Pancreas (tissue), 10 donors: Measurements from ENCODE around the gene SMAD3. TPM values are rescaled to one million over a fixed set of nuclear protein-coding genes. Genes with fewer than 3 reads are reported as not detected.

Experiments
- ATAC-seq, 4 donors: fragments of 200-7000 bp; cut with Tn5 transposase; one replicate each; pipeline versions ENCODE4 v1.8.0 to v1.9.1; 2020; ENCODE audit warnings: mild to moderate bottlenecking in 4 of 4, moderate library complexity in 4 of 4
- DNase-seq, 6 donors: peaks; one replicate each; pipeline ENCODE4 v3.0.0-alpha.2; 2020
- FAIRE-seq: peaks from 2 replicates; lab custom pipeline; 2012; peaks lifted over from hg19 to GRCh38; lab: Jason Lieb, UNC
- H3K27ac ChIP-seq, 4 donors: fragments of 200-600 bp; sonication (generic); 1 replicate in 3 of 4; 2 replicates in 1 of 4; pipeline versions ENCODE4 v1.5.0 to v1.8.0; 2020
- H3K27me3 ChIP-seq, 4 donors: fragments of 200-600 bp; one replicate each; pipeline ENCODE4 v1.8.0; 2021
- H3K36me3 ChIP-seq, 3 donors: fragments of 200-600 bp; sonication (generic) in 1 of 3; one replicate each; pipeline versions ENCODE4 v1.5.0 to v1.8.0; 2020 to 2021
- H3K4me1 ChIP-seq, 3 donors: fragments of 200-600 bp; one replicate each; pipeline ENCODE4 v1.8.0; 2021
- H3K4me3 ChIP-seq, 4 donors: fragments of 200-600 bp; sonication (generic) in 2 of 4; one replicate each; pipeline versions ENCODE4 v1.5.0 to v1.8.0; 2020 to 2021
- H3K9me3 ChIP-seq, 4 donors: fragments of 200-600 bp; one replicate each; pipeline ENCODE4 v1.8.0; 2021
- WGBS, 2 donors: extraction: QIAGEN DNeasy Blood & Tissue Kit; methylation state at CpG; one replicate each; pipeline ENCODE4 v1.1.7; 2013; 5-methylcytosine and 5-hydroxymethylcytosine counted together
- intact Hi-C, 3 donors: fragments of 100-400 bp; cut with DNase I; formaldehyde crosslinking; loops; one replicate each; pipeline versions ENCODE4 v1.11.1 to v1.14.2; 2022
- polyA plus RNA-seq, 2 donors: library from polyadenylated mRNA; stranded (reverse); fragments of 200-250 nt; gene quantifications; one replicate each; pipeline ENCODE4 v1.2.3, GENCODE V29; 2013
- total RNA-seq, 6 donors: library from RNA; stranded (reverse); fragmentation: NEBNext Ultra II Directional in 4 of 6; extraction: Animal tissue kit (Norgen Biotek cat#: 25700) in 4 of 6; gene quantifications; one replicate each; pipeline versions ENCODE4 v1.2.1 to v1.2.4, GENCODE V29; 2021 to 2023
- TF ChIP-seq, protein P1 (sequence below), 4 donors: fragments of 200-600 bp; sonication (generic) in 3 of 4; IDR thresholded peaks; one replicate each; pipeline versions ENCODE4 v1.5.0 to v1.8.0; 2021; ENCODE audit warnings: antibody characterized with exemption in 4 of 4
- donor health status: healthy with polysubstance abuse.
- donor health status: DM: no; HTN: no; CAD: no; lungs with moderate emphysema.
- donor health status: DM: no; HTN: no; CAD: no.
- donor health status: control.
- donor health status: control.
- donor health status: Bipolar disorder and iron deficiency.
- donor health status: DM: yes; HTN: yes; CAD: no.
- donor health status: DM: no; HTN: no; CAD: no.
- donor health status: DM: no; HTN: no; CAD: no.
- donor health status: DM: yes; HTN: yes; CAD: no.

The SMAD3 gene
- total and polyA plus RNA-seq, 8 donors = 7.9 to 42.5 (median 21.4) TPM

DNA sequence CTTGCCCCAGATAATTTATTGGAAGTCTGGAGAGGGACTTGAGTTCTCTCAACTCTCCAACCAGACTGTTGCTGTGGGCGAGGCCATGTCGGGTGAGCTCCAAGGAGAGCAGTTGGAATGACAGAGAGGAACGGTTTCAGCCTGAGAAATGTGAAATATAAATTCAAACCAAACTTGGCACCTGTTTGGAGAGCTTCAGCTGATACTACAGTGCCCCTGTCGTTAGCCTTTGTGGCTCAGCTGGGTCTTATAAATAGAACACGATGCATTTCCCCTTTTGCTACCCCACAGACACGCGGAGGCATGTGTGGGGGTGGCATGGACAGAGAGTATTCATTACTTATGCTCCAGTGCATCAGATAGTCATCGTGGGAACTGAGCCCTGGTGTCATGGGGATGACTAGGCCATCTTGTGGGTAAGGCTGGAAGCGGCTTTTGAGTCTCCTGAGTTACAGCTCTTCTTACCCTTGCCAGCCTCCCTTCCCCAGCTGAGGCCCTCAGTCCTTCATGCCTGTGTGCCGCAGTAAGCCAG is 15.6 kb downstream of the SMAD3 start:
- peak in 1 of 6 donors; percentile 53 for DNase-seq
- ATAC-seq = peak in 3 of 4 donors; percentile 5 to 36 (median 23)

DNA sequence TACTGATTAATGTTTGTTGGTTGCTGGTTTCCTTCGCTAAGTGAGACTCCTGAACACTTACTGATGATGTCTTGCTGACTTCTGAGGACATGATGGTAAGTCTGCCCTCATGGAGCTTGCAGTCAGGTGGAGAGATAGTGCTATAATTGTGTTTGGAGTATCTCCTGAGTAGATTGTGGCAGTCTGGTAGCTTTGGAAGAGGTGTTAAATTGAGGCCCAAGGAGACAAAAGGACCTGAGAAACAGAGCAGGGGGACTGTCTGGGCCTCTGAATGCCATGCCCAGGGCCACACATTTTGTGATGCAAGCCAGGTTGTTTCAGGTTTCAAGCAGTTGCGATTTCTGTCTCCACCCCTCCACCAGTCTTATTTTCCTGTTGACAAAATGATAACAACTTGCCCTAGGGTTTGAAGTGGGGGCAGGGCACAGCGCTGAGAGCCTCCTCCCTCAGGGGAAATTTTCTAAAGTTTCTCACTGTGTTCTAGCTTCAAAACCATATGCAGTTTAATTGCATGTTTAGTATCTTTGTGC is 16.7 kb downstream of the SMAD3 start:
- DNase-seq = peak in 3 of 6 donors; percentile 63 to 81 (median 71)
- peak; percentile 76 to 85 (median 79) for ATAC-seq
- Histone ChIP-seq H3K27ac (peak overlapping the region in 3 of 4 donors; percentile 22 to 63 (median 59)), H3K27me3 (no peaks in the 10 kb centered on the region), H3K4me3 (no peak overlapping the region), H3K4me1 (peaks cover 39 to 84% (median 57%) of the 10 kb centered on the region in 3 donors), H3K9me3 (no peaks in the 10 kb centered on the region), H3K36me3 (no peaks in the 10 kb centered on the region)
- intact Hi-C loops = no loop called here
- TF ChIP-seq, protein P1, sequence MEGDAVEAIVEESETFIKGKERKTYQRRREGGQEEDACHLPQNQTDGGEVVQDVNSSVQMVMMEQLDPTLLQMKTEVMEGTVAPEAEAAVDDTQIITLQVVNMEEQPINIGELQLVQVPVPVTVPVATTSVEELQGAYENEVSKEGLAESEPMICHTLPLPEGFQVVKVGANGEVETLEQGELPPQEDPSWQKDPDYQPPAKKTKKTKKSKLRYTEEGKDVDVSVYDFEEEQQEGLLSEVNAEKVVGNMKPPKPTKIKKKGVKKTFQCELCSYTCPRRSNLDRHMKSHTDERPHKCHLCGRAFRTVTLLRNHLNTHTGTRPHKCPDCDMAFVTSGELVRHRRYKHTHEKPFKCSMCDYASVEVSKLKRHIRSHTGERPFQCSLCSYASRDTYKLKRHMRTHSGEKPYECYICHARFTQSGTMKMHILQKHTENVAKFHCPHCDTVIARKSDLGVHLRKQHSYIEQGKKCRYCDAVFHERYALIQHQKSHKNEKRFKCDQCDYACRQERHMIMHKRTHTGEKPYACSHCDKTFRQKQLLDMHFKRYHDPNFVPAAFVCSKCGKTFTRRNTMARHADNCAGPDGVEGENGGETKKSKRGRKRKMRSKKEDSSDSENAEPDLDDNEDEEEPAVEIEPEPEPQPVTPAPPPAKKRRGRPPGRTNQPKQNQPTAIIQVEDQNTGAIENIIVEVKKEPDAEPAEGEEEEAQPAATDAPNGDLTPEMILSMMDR (IDR thresholded peaks at IDR 0.05) = no peak
- FAIRE-seq = no peak
- 35 to 46% methylated on average over 3 of the region's 3 CpGs for WGBS, 2 donors

More for the DNA sequence above, 15.6 kb downstream of the SMAD3 start:
- H3K27me3 ChIP-seq = no peaks in the 10 kb centered on the region
- H3K4me3 ChIP-seq = no peak overlapping the region
- FAIRE-seq = no peak
- intact Hi-C loops = no loop called here
- WGBS, 2 donors = 48 to 51% methylated on average over 10 of the region's 10 CpGs
- H3K4me1 ChIP-seq = peaks cover 37 to 77% (median 51%) of the 10 kb centered on the region in 3 donors
- peak overlapping the region in 2 of 4 donors; percentile 59 to 63 for H3K27ac ChIP-seq
- H3K9me3 ChIP-seq = no peaks in the 10 kb centered on the region
- no peaks in the 10 kb centered on the region for H3K36me3 ChIP-seq
- TF ChIP-seq, protein P1 (IDR thresholded peaks at IDR 0.05) = no peak

DNA sequence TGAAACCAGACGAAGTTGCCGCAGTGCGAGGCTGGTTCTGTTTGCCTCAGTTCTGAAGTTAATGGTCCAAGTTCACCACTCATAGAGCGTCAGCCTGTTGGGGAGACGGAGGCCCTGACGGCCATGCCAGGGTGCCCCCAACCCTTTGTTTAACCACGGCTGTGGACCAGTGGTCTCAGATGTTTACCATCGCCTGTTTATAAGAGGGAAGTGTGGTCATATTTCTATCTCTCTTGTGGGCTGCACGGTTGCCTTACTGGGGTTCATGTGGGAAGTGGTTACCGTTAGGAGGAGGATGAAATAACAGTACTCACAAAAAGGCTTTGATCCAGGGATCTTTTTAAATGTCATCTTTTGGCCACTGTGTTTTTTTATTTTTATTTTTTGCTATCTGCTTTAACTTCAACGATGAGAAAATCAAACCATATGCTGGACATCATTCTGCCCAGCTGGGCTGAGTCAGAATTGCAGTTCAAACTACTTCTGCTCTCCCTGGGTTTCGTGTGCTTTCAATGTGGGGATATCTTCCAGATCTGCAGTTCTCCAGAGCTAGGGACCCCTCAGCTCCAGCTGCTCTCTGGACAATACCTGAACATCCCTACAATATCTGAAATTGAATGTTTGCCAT is 17.8 kb downstream of the SMAD3 start:
- Histone ChIP-seq H3K36me3 (no peaks in the 10 kb centered on the region), H3K4me3 (no peak overlapping the region), H3K27ac (peak overlapping the region in 3 of 4 donors; percentile 22 to 63 (median 59)), H3K9me3 (no peaks in the 10 kb centered on the region), H3K27me3 (no peaks in the 10 kb centered on the region), H3K4me1 (peaks cover 50 to 86% (median 57%) of the 10 kb centered on the region in 3 donors)
- TF ChIP-seq, protein P1 (IDR thresholded peaks at IDR 0.05) = no peak
- 61 to 65% methylated on average over 12 of the region's 12 CpGs for WGBS, 2 donors
- ATAC-seq = no peak
- intact Hi-C loops = no loop called here
- no peak for DNase-seq
- no peak for FAIRE-seq

DNA sequence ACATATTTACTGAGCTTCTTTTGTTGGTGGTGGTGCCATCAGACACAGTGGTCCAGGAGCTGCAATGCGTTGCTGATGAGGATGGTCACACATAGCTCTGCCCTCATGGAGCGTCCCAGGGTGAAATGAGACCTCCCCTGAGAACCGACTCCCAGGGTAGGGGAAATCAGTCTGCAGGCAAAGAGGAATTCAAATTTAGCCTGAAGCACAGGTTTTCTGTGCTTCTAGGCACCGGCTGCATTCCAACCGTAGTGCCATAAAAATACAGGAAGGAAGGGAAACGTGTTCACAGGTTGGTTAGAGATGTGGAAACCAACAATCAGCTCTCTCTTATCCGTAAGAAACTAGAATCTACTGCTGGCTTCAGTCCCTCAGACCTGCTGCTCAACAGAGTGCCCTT is 19.2 kb downstream of the SMAD3 start:
- TF ChIP-seq, protein P1 (IDR thresholded peaks at IDR 0.05) = no peak
- no peaks in the 10 kb centered on the region for H3K9me3 ChIP-seq
- no peak for DNase-seq
- 55 to 58% methylated on average over 7 of the region's 7 CpGs for WGBS, 2 donors
- no peak for ATAC-seq
- intact Hi-C loops = no loop called here
- H3K4me1 ChIP-seq = peaks cover 53 to 88% (median 68%) of the 10 kb centered on the region in 3 donors
- FAIRE-seq = no peak
- no peaks in the 10 kb centered on the region for H3K27me3 ChIP-seq
- H3K36me3 ChIP-seq = no peaks in the 10 kb centered on the region
- no peak overlapping the region for H3K4me3 ChIP-seq
- peak overlapping the region in 1 of 4 donors; percentile 12 for H3K27ac ChIP-seq
